ENCODE results near the gene CXorf38. TPM values are rescaled to one million over a fixed set of nuclear protein-coding genes. Genes with fewer than 3 reads are reported as not detected.

CXorf38 gene
- total RNA-seq, 1 experiment from 2014 or later: 10.5 TPM

- Histone ChIP-seq H3K79me2 (ENCODE audit: insufficient read depth, low read length) (no peaks in the 10 kb centered on the region), H3K27me3 (ENCODE audit: insufficient read depth, low read length) (no peaks in the 10 kb centered on the region), H3K18ac (ENCODE audit: insufficient read length, low read depth, low read length) (no peak overlapping the region), H3K9me3 (ENCODE audit: control insufficient read depth, low read depth, low read length) (no peaks in the 10 kb centered on the region), H3K27ac (ENCODE audit: insufficient read length, low read depth, low read length) (no peak overlapping the region), H2BK15ac (ENCODE audit: low read depth, low read length) (no peak overlapping the region), H3K23me2 (ENCODE audit: insufficient read length, low read depth, low read length, poor library complexity, severe bottlenecking) (no peaks in the 10 kb centered on the region), H4K5ac (ENCODE audit: insufficient read length, low read depth, low read length) (no peak overlapping the region), H3T11ph (ENCODE audit: low read length) (no peak overlapping the region), H2AFZ (ENCODE audit: low read length) (no peak overlapping the region), H3K79me1 (ENCODE audit: insufficient read depth, low read depth, low read length, poor library complexity, severe bottlenecking) (no peaks in the 10 kb centered on the region), H3K9ac (ENCODE audit: extremely low read depth, insufficient read length, low read length) (no peak overlapping the region), H3K4me1 (ENCODE audit: insufficient read depth, low read length) (no peaks in the 10 kb centered on the region), H4K91ac (ENCODE audit: insufficient read length, low read depth, low read length) (no peak overlapping the region), H3K23ac (ENCODE audit: insufficient read length, low read depth, low read length) (no peak overlapping the region), H3K56ac (ENCODE audit: insufficient read length, low read depth, low read length) (no peak overlapping the region), H3K4ac (ENCODE audit: low read depth, low read length) (no peak overlapping the region), H2BK12ac (ENCODE audit: insufficient read length, low read depth, low read length) (no peak overlapping the region), H2BK120ac (ENCODE audit: low read depth, low read length, poor library complexity, severe bottlenecking) (no peak overlapping the region), H4K8ac (replicated peaks; ENCODE audit: insufficient read length, low read depth, low read length) (no peak overlapping the region), H2BK5ac (ENCODE audit: insufficient read length, low read length) (no peak overlapping the region), H4K20me1 (ENCODE audit: control insufficient read depth, insufficient read depth, insufficient read length) (no peaks in the 10 kb centered on the region), H3K14ac (ENCODE audit: insufficient read depth, low read length) (no peak overlapping the region), H2BK20ac (ENCODE audit: low read depth, low read length, poor library complexity, severe bottlenecking) (no peak overlapping the region), H3K4me2 (ENCODE audit: insufficient read depth, insufficient read length, low read length) (no peak overlapping the region), H2AK5ac (ENCODE audit: insufficient read length, low read length) (no peak overlapping the region)
- no peak for DNase-seq
- H3K4me1 Mint-ChIP-seq: no peaks in the 10 kb centered on the region
- WGBS (ENCODE audit: extremely low coverage, insufficient read length, low lambda C conversion rate): no CpG with 5 or more reads among the region's 3 CpGs
- no peak for TF ChIP-seq CTCF (conservative IDR thresholded peaks at IDR 0.05)
- H3K36me3 Mint-ChIP-seq (ENCODE audit: insufficient read depth in 1 of 3, low read depth in 3 of 3): peaks cover 25 to 76% (median 59%) of the 10 kb centered on the region in 3 experiments
- H3K9me3 Mint-ChIP-seq: peaks cover 56 to 72% of the 10 kb centered on the region in 2 experiments
- H3K27me3 Mint-ChIP-seq (ENCODE audit: low read depth): peaks cover 2% of the 10 kb centered on the region; the same call in 1 of the 2 replicates
- H3K4me3 Mint-ChIP-seq: no peak overlapping the region
- no peak overlapping the region for H3K27ac Mint-ChIP-seq
These were observed 9.7 kb downstream of the CXorf38 start for GRCh38 chrX:40637687-40638086.
